Nephron progenitor cell (in vitro differentiated cells): ENCODE results near the gene GFRA1.
A peak's percentile ranks its signal among the peaks of the same experiment; 100 is the strongest.

ENCODE experiments used
- DNase-seq: peaks from one replicate; pipeline ENCODE4 v3.0.0; 2021
- H3K27ac Mint-ChIP-seq: 2 replicates; pipeline ENCODE4 v1.8.0; 2021; ENCODE audit warnings: mild to moderate bottlenecking, moderate library complexity, mixed read lengths
- H3K27me3 Mint-ChIP-seq: 2 replicates; pipeline ENCODE4 v1.8.0; 2021; ENCODE audit warnings: mild to moderate bottlenecking, low read depth, mixed read lengths; ENCODE audit not compliant: poor library complexity
- H3K36me3 Mint-ChIP-seq: 2 replicates; pipeline ENCODE4 v1.8.0; 2021; ENCODE audit warnings: low read depth, mixed read lengths
- H3K4me1 Mint-ChIP-seq: 2 replicates; pipeline ENCODE4 v1.8.0; 2021; ENCODE audit warnings: mixed read lengths
- H3K4me3 Mint-ChIP-seq: 2 replicates; pipeline ENCODE4 v1.8.0; 2021; ENCODE audit warnings: mild to moderate bottlenecking, moderate library complexity, mixed read lengths
- H3K9me3 Mint-ChIP-seq: 2 replicates; pipeline ENCODE4 v1.8.0; 2021; ENCODE audit warnings: mild to moderate bottlenecking, moderate library complexity, mixed read lengths
- CTCF ChIP-seq: fragments of 200-600 bp; sonication (generic); IDR thresholded peaks from 2 replicates; pipeline ENCODE4 v1.5.0; 2021; ENCODE audit warnings: antibody characterized with exemption

GFRA1 gene

DNA sequence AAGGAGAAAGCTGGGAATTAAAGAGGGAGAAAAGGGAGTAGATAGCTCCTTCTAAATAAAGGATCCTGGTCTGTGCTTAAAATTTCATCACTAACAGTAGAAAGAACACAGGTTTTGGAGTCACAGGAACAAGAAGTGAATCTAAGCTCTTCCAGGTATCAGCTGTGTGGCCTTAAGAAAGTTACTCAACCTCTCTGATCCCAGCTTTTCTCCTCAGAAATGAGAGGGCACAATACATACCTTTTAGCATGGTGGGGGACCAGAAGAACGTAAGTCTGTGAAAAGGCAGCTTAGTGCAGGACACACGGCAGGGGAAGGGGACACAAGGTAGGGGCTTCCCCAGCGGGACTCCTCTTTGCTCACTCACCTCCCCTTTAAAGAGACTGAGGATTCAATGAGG lies 13.4 kb downstream of the GFRA1 start:
- no peak for DNase-seq
- Mint-ChIP-seq H3K9me3 (no peaks in the 10 kb centered on the region), H3K4me1 (peaks cover 13% of the 10 kb centered on the region), H3K27me3 (peaks cover 36% of the 10 kb centered on the region), H3K4me3 (no peak overlapping the region), H3K36me3 (no peaks in the 10 kb centered on the region), H3K27ac (no peak overlapping the region)
- TF ChIP-seq CTCF = no peak

DNA sequence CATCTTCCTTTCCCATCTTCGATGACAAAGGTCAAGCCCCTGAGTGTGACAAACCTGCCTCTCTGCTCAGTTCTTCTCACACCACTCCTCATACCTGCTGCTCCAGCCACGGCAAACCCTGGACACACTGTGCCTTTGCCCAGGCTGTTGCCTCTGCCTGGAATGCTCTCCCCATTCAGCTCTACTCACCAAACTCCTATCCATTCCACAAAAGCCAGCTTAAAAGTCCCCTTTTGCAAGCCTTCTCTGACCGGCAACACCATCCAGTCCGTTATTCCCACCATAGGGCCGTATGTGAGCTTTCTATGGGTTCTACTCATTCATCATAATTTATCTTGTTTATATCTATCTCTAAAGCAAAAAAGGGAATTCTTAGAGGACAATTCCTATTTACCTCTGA lies 15.2 kb downstream of the GFRA1 start:
- H3K27me3 Mint-ChIP-seq = peaks cover 39% of the 10 kb centered on the region
- no peaks in the 10 kb centered on the region for H3K36me3 Mint-ChIP-seq
- no peak overlapping the region for H3K4me3 Mint-ChIP-seq
- H3K4me1 Mint-ChIP-seq = peaks cover 19% of the 10 kb centered on the region
- DNase-seq = no peak
- H3K27ac Mint-ChIP-seq = no peak overlapping the region
- no peak for TF ChIP-seq CTCF
- H3K9me3 Mint-ChIP-seq = no peaks in the 10 kb centered on the region

GRCh38 chr10:116256752-116257259 lies 16.2 kb downstream of the GFRA1 start:
- TF ChIP-seq CTCF = no peak
- H3K4me3 Mint-ChIP-seq = no peak overlapping the region

DNA sequence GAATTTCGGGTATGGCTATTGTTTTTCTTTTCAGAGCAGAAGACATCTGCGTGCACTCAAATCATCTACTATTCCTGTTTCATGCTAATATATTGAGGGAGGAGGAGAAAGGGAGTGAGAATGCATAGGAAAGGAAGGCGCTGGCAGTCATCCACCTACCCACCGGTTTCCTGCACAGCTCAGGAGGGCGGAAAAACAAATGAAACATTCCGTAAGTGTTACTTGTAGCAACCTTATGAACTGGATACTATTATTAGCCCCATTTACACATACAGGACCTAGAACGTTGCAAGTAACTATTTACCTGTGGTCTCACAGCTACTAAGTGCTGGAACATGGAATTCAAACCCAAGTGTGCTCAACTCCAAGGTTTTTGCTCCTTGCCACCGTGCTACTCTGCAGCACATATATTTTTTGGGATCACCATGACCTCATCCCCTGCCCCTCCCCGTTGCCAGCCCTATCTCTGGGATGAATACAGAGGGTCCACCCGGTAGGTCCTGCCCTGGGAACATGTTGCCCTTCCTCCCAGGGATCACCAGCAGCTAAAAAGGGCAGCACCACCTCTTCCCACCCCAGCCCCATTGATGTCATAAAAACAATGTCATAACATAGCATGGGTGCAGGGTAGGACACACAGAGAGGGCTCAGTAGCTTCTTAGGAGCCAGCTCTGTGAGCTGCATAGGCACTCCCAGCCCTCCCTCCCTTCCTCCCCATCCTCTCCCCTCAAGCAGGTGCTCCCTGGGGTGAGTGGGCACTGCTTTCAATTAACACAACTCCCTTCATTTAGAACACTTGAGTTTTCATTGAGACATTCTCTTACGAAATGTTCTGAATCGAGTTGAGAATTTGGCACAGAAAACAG lies 16.9 kb downstream of the GFRA1 start:
- H3K27ac Mint-ChIP-seq = no peak overlapping the region
- no peaks in the 10 kb centered on the region for H3K9me3 Mint-ChIP-seq
- H3K36me3 Mint-ChIP-seq = no peaks in the 10 kb centered on the region
- H3K4me1 Mint-ChIP-seq = peaks cover 19% of the 10 kb centered on the region
- no peak for DNase-seq
- H3K4me3 Mint-ChIP-seq = no peak overlapping the region
- no peak for TF ChIP-seq CTCF
- peaks cover 34% of the 10 kb centered on the region for H3K27me3 Mint-ChIP-seq

More at GRCh38 chr10:116256752-116257259, 16.2 kb downstream of the GFRA1 start:
- Mint-ChIP-seq H3K27me3 (peaks cover 39% of the 10 kb centered on the region), H3K36me3 (no peaks in the 10 kb centered on the region), H3K4me1 (peaks cover 19% of the 10 kb centered on the region), H3K9me3 (no peaks in the 10 kb centered on the region), H3K27ac (no peak overlapping the region)
- DNase-seq = no peak

DNA sequence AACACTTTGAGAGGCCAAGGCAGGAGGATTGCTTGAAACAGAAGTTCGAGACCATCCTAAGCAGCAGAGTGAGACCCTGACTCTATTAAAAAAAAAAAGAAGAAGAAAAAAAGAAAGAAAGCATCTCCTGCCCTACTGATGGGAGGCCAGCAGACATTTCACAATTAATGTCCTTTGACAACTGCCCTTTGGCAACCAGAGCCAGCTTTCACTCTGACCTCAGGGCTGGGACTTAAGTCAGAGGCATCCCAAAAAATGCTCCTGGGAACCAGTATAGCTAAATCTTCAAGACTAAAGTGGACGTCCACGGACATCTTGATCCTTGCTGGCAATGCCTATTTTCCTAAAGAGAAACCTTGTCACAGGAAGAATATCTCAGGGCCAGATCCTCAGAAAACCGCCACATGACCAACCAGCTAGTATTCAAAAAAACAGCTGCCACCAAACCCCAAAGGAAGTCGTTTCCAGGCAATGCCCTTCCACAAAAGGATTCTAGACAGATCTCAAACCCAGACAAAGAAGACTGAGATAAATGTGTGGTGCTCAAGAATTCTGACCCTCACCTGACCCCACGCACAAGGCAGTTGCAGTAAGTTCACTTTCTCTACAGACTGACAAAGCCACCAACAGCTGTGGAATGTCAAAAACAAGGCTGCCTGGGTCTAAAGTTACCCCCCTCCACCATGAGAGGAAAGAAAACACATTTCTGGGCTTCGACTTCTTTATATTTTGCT lies 18.4 kb downstream of the GFRA1 start:
- no peak for TF ChIP-seq CTCF
- Mint-ChIP-seq H3K36me3 (no peaks in the 10 kb centered on the region), H3K4me3 (no peak overlapping the region), H3K27ac (peak overlapping the region; percentile 95), H3K27me3 (peaks cover 23% of the 10 kb centered on the region), H3K4me1 (peaks cover 19% of the 10 kb centered on the region), H3K9me3 (no peaks in the 10 kb centered on the region)
- peak; percentile 33 for DNase-seq
